ENCODE results near the gene FIGNL1. TPM values are rescaled to one million over a fixed set of nuclear protein-coding genes. Genes with fewer than 3 reads are reported as not detected.

FIGNL1 gene
- total RNA-seq, 1 donor from 2014 or later: 4.1 TPM

GRCh38 chr7:50486512-50486911, 36.4 kb upstream of the FIGNL1 start:
- no peak for DNase-seq
- H3K9me3 ChIP-seq (replicated peaks): peaks cover 5% of the 10 kb centered on the region
- H3K27me3 ChIP-seq (ENCODE audit: low read depth): no peaks in the 10 kb centered on the region
- no peak overlapping the region for H3K27ac ChIP-seq (replicated peaks)
- H3K4me3 ChIP-seq: no peak overlapping the region
- H3K4me1 ChIP-seq: no peaks in the 10 kb centered on the region
- TF ChIP-seq, protein P1, sequence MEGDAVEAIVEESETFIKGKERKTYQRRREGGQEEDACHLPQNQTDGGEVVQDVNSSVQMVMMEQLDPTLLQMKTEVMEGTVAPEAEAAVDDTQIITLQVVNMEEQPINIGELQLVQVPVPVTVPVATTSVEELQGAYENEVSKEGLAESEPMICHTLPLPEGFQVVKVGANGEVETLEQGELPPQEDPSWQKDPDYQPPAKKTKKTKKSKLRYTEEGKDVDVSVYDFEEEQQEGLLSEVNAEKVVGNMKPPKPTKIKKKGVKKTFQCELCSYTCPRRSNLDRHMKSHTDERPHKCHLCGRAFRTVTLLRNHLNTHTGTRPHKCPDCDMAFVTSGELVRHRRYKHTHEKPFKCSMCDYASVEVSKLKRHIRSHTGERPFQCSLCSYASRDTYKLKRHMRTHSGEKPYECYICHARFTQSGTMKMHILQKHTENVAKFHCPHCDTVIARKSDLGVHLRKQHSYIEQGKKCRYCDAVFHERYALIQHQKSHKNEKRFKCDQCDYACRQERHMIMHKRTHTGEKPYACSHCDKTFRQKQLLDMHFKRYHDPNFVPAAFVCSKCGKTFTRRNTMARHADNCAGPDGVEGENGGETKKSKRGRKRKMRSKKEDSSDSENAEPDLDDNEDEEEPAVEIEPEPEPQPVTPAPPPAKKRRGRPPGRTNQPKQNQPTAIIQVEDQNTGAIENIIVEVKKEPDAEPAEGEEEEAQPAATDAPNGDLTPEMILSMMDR (IDR thresholded peaks at IDR 0.05; ENCODE audit: borderline replicate concordance): no peak
- no peaks in the 10 kb centered on the region for H3K36me3 ChIP-seq
- intact Hi-C loops (cut with micrococcal nuclease): no loop called here

DNA sequence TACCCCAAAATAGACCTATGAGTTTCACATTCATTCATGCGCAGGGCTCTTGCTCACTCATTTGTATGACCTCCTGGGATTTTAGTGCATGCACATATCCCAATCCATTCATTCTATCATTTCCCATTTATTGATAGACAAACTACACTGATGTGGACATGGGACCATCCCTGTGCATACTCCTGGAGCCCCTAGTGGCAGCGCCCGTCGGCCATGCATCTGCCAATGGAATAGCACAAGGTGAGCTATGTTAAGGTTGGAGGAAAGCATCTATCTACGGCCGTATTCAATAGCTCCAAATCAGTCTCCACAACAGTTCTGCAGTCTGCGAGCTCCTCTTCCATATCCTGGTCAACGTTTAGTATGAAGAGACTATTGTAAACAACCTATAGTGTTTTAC, 31.7 kb upstream of the FIGNL1 start:
- Histone ChIP-seq H3K4me1 (no peaks in the 10 kb centered on the region), H3K4me3 (no peak overlapping the region), H3K27ac (replicated peaks) (no peak overlapping the region), H3K9me3 (replicated peaks) (no peaks in the 10 kb centered on the region), H3K36me3 (no peaks in the 10 kb centered on the region), H3K27me3 (ENCODE audit: low read depth) (peaks cover 9% of the 10 kb centered on the region)
- TF ChIP-seq, protein P1 (IDR thresholded peaks at IDR 0.05; ENCODE audit: borderline replicate concordance): no peak
- intact Hi-C loops (cut with micrococcal nuclease): no loop called here
- DNase-seq: no peak

DNA sequence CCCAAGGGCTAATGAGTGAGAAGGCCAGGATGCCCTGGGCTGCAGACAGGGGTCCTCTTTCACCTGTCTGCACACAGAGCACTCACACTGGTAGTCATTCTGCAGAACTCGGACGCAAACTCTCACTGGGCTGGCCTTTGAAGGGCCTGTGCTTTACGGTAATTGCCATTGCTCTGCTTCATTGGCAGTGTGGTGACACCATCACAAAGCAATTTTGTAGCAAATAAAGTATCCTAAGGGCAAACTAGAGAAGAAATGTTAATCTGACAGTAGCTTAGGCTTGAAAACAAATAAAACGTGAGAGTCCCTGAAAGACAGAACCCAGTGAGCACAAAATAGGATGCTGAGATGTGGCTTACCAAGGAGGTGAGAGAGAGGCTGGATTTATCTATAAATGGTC, 30.6 kb upstream of the FIGNL1 start:
- H3K27me3 ChIP-seq (ENCODE audit: low read depth): peaks cover 16% of the 10 kb centered on the region
- intact Hi-C loops (cut with micrococcal nuclease): no loop called here
- H3K4me1 ChIP-seq: no peaks in the 10 kb centered on the region
- no peak for DNase-seq
- TF ChIP-seq, protein P1 (IDR thresholded peaks at IDR 0.05; ENCODE audit: borderline replicate concordance): no peak
- no peak overlapping the region for H3K27ac ChIP-seq (replicated peaks)
- no peak overlapping the region for H3K4me3 ChIP-seq
- H3K36me3 ChIP-seq: no peaks in the 10 kb centered on the region
- H3K9me3 ChIP-seq (replicated peaks): no peaks in the 10 kb centered on the region

GRCh38 chr7:50479743-50480517, 29.8 kb upstream of the FIGNL1 start:
- peaks cover 22% of the 10 kb centered on the region for H3K27me3 ChIP-seq (ENCODE audit: low read depth)
- H3K9me3 ChIP-seq (replicated peaks): no peaks in the 10 kb centered on the region
- H3K27ac ChIP-seq (replicated peaks): no peak overlapping the region
- intact Hi-C loops (cut with micrococcal nuclease): loop anchor here (10.0 kb wide), 1 partner anchor 195 kb away; no protein-coding TSS in a partner anchor
- H3K4me3 ChIP-seq: no peak overlapping the region
- no peaks in the 10 kb centered on the region for H3K4me1 ChIP-seq
- DNase-seq: no peak
- TF ChIP-seq, protein P1 (IDR thresholded peaks at IDR 0.05; ENCODE audit: borderline replicate concordance): no peak
- no peaks in the 10 kb centered on the region for H3K36me3 ChIP-seq

DNA sequence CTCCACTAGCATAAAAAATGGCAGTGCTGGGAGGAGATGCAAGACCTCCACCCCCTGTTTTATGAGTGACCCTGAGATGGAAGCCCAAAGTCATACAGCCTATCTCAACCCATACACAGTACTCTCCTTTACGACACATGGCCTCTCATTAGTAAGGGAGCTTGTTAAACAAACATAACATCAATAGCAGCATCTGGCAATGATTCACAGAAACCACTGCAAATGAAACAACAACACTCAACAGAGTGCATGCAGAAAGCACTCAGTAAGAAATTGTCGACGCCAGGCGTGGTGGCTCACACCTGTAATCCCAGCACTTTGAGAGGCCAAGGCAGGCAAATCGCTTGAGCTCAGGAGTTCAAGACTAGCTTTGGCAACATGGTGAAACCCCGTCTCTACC, 27.5 kb upstream of the FIGNL1 start:
- intact Hi-C loops (cut with micrococcal nuclease): loop anchor here (10.0 kb wide), 1 partner anchor 197 kb away; no protein-coding TSS in a partner anchor
- H3K4me3 ChIP-seq: no peak overlapping the region
- no peak overlapping the region for H3K27ac ChIP-seq (replicated peaks)
- no peaks in the 10 kb centered on the region for H3K4me1 ChIP-seq
- H3K36me3 ChIP-seq: no peaks in the 10 kb centered on the region
- no peak for DNase-seq
- peaks cover 22% of the 10 kb centered on the region for H3K27me3 ChIP-seq (ENCODE audit: low read depth)
- TF ChIP-seq, protein P1 (IDR thresholded peaks at IDR 0.05; ENCODE audit: borderline replicate concordance): no peak
- no peaks in the 10 kb centered on the region for H3K9me3 ChIP-seq (replicated peaks)

All from left ventricle myocardium inferior (tissue), 1 donor.